ENCODE results near the gene CDYL.

GRCh38 chr6:4931530-4932227 is 155.5 kb downstream of the CDYL start:
- TF ChIP-seq CTCF (conservative IDR thresholded peaks at IDR 0.05 in 1 of 2, IDR thresholded peaks at IDR 0.05 in 1 of 2; ENCODE audit: extremely low read depth in 1 of 2, insufficient read depth in 1 of 2, low read depth in 1 of 2, low read length in 2 of 2) (no peak), EZH2 (IDR thresholded peaks at IDR 0.05; ENCODE audit: borderline replicate concordance, low read length) (no peak)
